K562 (cell line): ENCODE measurements around the gene TINAGL1. TPM values are rescaled to one million over a fixed set of nuclear protein-coding genes. Genes with fewer than 3 reads are reported as not detected.

Experiments used
- ATAC-seq: fragments of 200-7000 bp; cut with Tn5 transposase; 3 replicates; pipeline ENCODE4 v1.9.1; 2020; ENCODE audit warnings: moderate library complexity
- BruUV-seq: library from RNA; stranded (reverse); fragments of 400-500 nt; replicated peaks from 2 replicates; lab custom pipeline; 2021; lab: Mats Ljungman, UMichigan
- CTCF ChIA-PET: fragments of 300-600 bp; formaldehyde crosslinking; extraction: SDS; loops from one replicate; lab custom pipeline; 2021; ENCODE audit warnings: low intra/inter-chr PET ratio; lab: Yijun Ruan, JAX
- POLR2A ChIA-PET: fragments of 300-600, 350-650 bp; sonication (Branson Sonifier 250); formaldehyde crosslinking; extraction: SDS; loops from one replicate; lab custom pipeline; 2021; ENCODE audit warnings: antibody characterized with exemption, inconsistent platforms; lab: Yijun Ruan, JAX
- DNase-seq, 4 experiments: peaks; one replicate each; pipeline versions ENCODE4 v3.0.0 to v3.0.0-alpha.2; 2011 to 2018; ENCODE audit warnings: low spot score in 3 of 4, mixed read lengths in 3 of 4; ENCODE audit errors: extremely low read depth in 1 of 4
- FAIRE-seq: peaks from 2 replicates; lab custom pipeline; 2011; peaks lifted over from hg19 to GRCh38; lab: Jason Lieb, UNC
- H2AFZ ChIP-seq: 2 replicates; pipeline ENCODE4 v1.6.0; 2011; ENCODE audit warnings: low read depth, low read length, control low read depth, inconsistent platforms
- H3K27ac ChIP-seq: fragments of 200-600 bp; 3 replicates; pipeline ENCODE4 v1.8.0; 2011; ENCODE audit warnings: low read depth, mild to moderate bottlenecking, control low read depth, inconsistent platforms, low read length, moderate library complexity, mixed read lengths; ENCODE audit errors: extremely low read depth
- H3K27me3 ChIP-seq, 2 experiments: fragments of 300-600 bp in 1 of 2; 2 replicates in 1 of 2; 3 replicates in 1 of 2; pipeline versions ENCODE4 v1.6.0 to v1.8.0; 2011; ENCODE audit warnings: inconsistent platforms in 2 of 2, low read length in 2 of 2, mild to moderate bottlenecking in 1 of 2, mixed read lengths in 1 of 2, moderate library complexity in 1 of 2; ENCODE audit not compliant: control insufficient read depth in 2 of 2, insufficient read depth in 2 of 2
- H3K36me3 ChIP-seq: fragments of 300-600 bp; 3 replicates; pipeline ENCODE4 v1.8.0; 2011; ENCODE audit warnings: mild to moderate bottlenecking, low read length, inconsistent platforms; ENCODE audit not compliant: control insufficient read depth, insufficient read depth
- H3K4me1 ChIP-seq, 2 experiments: fragments of 200-600 bp in 1 of 2; replicated peaks in 1 of 2; 2 replicates in 1 of 2; 3 replicates in 1 of 2; pipeline versions ENCODE4 v1.5.1 to v1.8.0; 2011; ENCODE audit warnings: inconsistent platforms in 2 of 2, low read length in 2 of 2, mild to moderate bottlenecking in 1 of 2, mixed read lengths in 1 of 2, moderate library complexity in 1 of 2; ENCODE audit not compliant: control insufficient read depth in 2 of 2, insufficient read depth in 2 of 2
- H3K4me2 ChIP-seq: 2 replicates; pipeline ENCODE4 v1.6.1; 2011; ENCODE audit warnings: low read length, control low read depth, inconsistent platforms, mixed read lengths; ENCODE audit not compliant: insufficient read depth
- H3K4me3 ChIP-seq: fragments of 200-600 bp; sonication (generic), shearing (Covaris generic); 2 replicates; pipeline ENCODE4 v1.5.1; 2016; ENCODE audit warnings: control low read depth, inconsistent platforms
- H3K79me2 ChIP-seq: fragments of 200-600 bp; 3 replicates; pipeline ENCODE4 v1.8.0; 2011; ENCODE audit warnings: low read length, inconsistent platforms; ENCODE audit not compliant: control insufficient read depth, insufficient read depth
- H3K9ac ChIP-seq, 2 experiments: 2 replicates each; pipeline versions ENCODE4 v1.6.0 to v1.6.1; 2011; ENCODE audit warnings: low read depth in 2 of 2, low read length in 2 of 2, control low read depth in 1 of 2, inconsistent platforms in 1 of 2, mild to moderate bottlenecking in 1 of 2, mixed read lengths in 1 of 2; ENCODE audit not compliant: insufficient read depth in 1 of 2
- H3K9me1 ChIP-seq: one replicate; pipeline ENCODE4 v1.6.0; 2011; ENCODE audit warnings: inconsistent platforms, mild to moderate bottlenecking, low read length, moderate library complexity; ENCODE audit not compliant: control insufficient read depth, insufficient read depth
- H3K9me3 ChIP-seq: replicated peaks from 2 replicates; pipeline ENCODE4 v1.5.1; 2011; ENCODE audit warnings: low read depth, low read length, inconsistent platforms; ENCODE audit not compliant: control insufficient read depth, insufficient read depth
- H4K20me1 ChIP-seq: replicated peaks from 2 replicates; pipeline ENCODE4 v1.6.1; 2011; ENCODE audit warnings: low read length, inconsistent platforms, mixed read lengths; ENCODE audit not compliant: control insufficient read depth, insufficient read depth
- BRD4 ChIP-seq: fragments of 200-600 bp; sonication (generic); IDR thresholded peaks from 2 replicates; pipeline ENCODE4 v1.6.1; 2017; ENCODE audit warnings: inconsistent platforms
- HDGF ChIP-seq: fragments of 450-650 bp; IDR thresholded peaks from 2 replicates; pipeline ENCODE4 v1.6.1; 2016
- HNRNPH1 ChIP-seq: fragments of 200-400 bp; formaldehyde crosslinking; optimal IDR thresholded peaks from 2 replicates; pipeline ENCODE3; 2017; ENCODE audit warnings: low read depth, mild to moderate bottlenecking, low read length, moderate library complexity
- LCOR ChIP-seq: sonication (generic); formaldehyde crosslinking; IDR thresholded peaks from 2 replicates; pipeline ENCODE4 v1.8.0; 2022; ENCODE audit warnings: mild to moderate bottlenecking, missing genetic modification reagents
- NFRKB ChIP-seq: fragments of 450-650 bp; IDR thresholded peaks from 2 replicates; pipeline ENCODE4 v1.6.1; 2016; ENCODE audit warnings: low read depth
- PYGO2 ChIP-seq: fragments of 450-650 bp; IDR thresholded peaks from 2 replicates; pipeline ENCODE4 v1.6.1; 2016; ENCODE audit warnings: mild to moderate bottlenecking, missing genetic modification characterization, moderate library complexity, missing compliant biosample characterization
- ZNF24 ChIP-seq: fragments of 450-650 bp; IDR thresholded peaks from 2 replicates; pipeline ENCODE4 v1.6.1; 2016
- ZNF263 ChIP-seq: sonication (generic); formaldehyde crosslinking; IDR thresholded peaks from 2 replicates; pipeline ENCODE4 v1.8.0; 2022; ENCODE audit warnings: mild to moderate bottlenecking, missing genetic modification reagents, borderline replicate concordance
- WGBS: fragments of 100-300 bp; shearing (Covaris generic); methylation state at CpG from one replicate; pipeline ENCODE4 v1.1.6; 2016; ENCODE audit warnings: low coverage, mixed read lengths; ENCODE audit not compliant: insufficient coverage; ENCODE audit errors: missing lambda C conversion rate; 5-methylcytosine and 5-hydroxymethylcytosine counted together
- in situ Hi-C: fragments of 300-500 bp; cut with MboI; formaldehyde crosslinking; loops from 4 replicates; pipeline ENCODE4 v1.15.0; 2018; ENCODE audit warnings: inconsistent platforms, mixed read lengths
- intact Hi-C: fragments of 100-400 bp; cut with micrococcal nuclease; formaldehyde crosslinking; loops from 2 replicates; pipeline ENCODE4 v1.14.2; 2022
- polyA plus RNA-seq, 8 experiments: library from polyadenylated mRNA; depleted of rRNA in 4 of 8; stranded (reverse) in 5 of 8; unstranded in 3 of 8; fragments of >200 nt; fragmentation: Nextera tagmentation in 2 of 8; fragmentation: Illumina TruSeq in 1 of 8; extraction: Ambion mirVana in 2 of 8; extraction: Trizol in 1 of 8; gene quantifications; 2 replicates each; pipeline versions ENCODE4 v1.2.1 to v1.2.3, GENCODE V29; 2011 to 2014; ENCODE audit warnings: inconsistent platforms in 1 of 8, missing spikeins in 1 of 8
- total RNA-seq, 7 experiments: library from RNA; depleted of rRNA in 6 of 7; stranded (reverse); fragments of >200 nt in 6 of 7; fragmentation: Illumina TruSeq in 2 of 7; extraction: Trizol in 2 of 7; gene quantifications; 2 replicates each; pipeline versions ENCODE4 v1.2.1 to v1.2.3, GENCODE V29; 2011 to 2021; ENCODE audit warnings: low replicate concordance in 1 of 7

The TINAGL1 gene
- total and polyA plus RNA-seq, 9 of the 15 experiments (the other 6 are each of a cell fraction or from before 2014, with no cell fraction given), result 0.04 to 1.2 (median 0.07) TPM; not detected in 4

GRCh38 chr1:31621498-31621820 lies 45.1 kb downstream of the TINAGL1 start:
- Histone ChIP-seq H3K27me3 (peaks cover 20 to 35% of the 10 kb centered on the region in 2 experiments), H3K9me1 (no peaks in the 10 kb centered on the region), H3K27ac (no peak overlapping the region), H3K4me3 (no peak overlapping the region), H2AFZ (no peak overlapping the region), H4K20me1 (peaks cover 15% of the 10 kb centered on the region), H3K9me3 (no peaks in the 10 kb centered on the region), H3K79me2 (no peaks in the 10 kb centered on the region), H3K9ac (no peak overlapping the region), H3K36me3 (no peaks in the 10 kb centered on the region), H3K4me1 (peaks cover 0 to 19% of the 10 kb centered on the region in 2 experiments; a peak in 2 of 5 replicates), H3K4me2 (no peak overlapping the region)
- intact Hi-C loops, result no loop called here
- FAIRE-seq, result no peak
- ATAC-seq, result no peak
- 51% methylated on average over 5 of the region's 5 CpGs for WGBS
- no peak for DNase-seq
- in situ Hi-C loops, result no loop called here
- no peak for TF ChIP-seq ZNF24
- TF ChIP-seq LCOR (CRISPR knock-in tag), result no peak
- no peak for TF ChIP-seq HDGF
- no peak for TF ChIP-seq BRD4
- TF ChIP-seq ZNF263, result no peak
- TF ChIP-seq HNRNPH1, result no peak
- TF ChIP-seq NFRKB, result no peak
- no peak for TF ChIP-seq PYGO2
- CTCF ChIA-PET, result no interaction called here
- no TSS peak for BruUV-seq
- POLR2A ChIA-PET, result no interaction called here
